NCI-H2196 treated with DMSO at 0.1 percent for 48 hours (cell line): Measurements from ENCODE around the gene PADI1.

Experiments
- DNase-seq: peaks from one replicate; lab custom pipeline; 2025; ENCODE audit not compliant: unreplicated experiment; lab: John Stamatoyannopoulos, UW

The PADI1 gene

DNA sequence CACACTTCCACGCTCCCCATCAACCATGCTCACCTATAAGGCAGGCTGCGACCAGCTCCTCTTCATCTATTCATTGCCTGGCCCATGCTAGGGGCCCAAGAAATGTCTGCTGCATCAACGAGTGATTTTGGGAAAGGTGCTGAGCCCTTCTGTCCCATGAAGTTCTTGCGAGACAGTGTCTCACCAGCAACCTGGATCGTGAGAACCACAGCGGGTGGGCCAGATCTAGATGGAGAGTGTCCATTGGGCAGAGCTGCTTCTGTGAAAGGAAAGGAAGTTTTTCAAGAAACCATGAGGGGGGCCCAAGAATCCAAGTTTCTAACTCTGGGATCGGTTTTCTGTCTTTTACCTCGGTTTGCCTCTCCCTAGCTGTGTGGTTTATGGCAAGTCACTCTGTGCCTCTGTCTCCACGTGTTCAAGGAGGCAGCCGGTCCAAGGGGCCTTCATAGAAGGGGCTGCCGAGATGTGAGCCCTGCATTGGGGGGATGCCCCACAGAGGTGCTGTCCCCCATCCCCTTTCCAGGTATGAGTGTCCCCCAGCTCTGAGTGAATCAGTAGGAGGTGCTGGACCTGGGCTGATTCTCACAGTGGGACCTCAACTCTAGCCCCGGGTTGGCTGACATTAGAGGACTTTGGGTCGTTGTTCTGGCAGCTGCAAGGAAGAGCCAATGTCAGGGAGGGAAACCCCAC lies 8.3 kb upstream of the PADI1 start:
- DNase-seq, result no peak

DNA sequence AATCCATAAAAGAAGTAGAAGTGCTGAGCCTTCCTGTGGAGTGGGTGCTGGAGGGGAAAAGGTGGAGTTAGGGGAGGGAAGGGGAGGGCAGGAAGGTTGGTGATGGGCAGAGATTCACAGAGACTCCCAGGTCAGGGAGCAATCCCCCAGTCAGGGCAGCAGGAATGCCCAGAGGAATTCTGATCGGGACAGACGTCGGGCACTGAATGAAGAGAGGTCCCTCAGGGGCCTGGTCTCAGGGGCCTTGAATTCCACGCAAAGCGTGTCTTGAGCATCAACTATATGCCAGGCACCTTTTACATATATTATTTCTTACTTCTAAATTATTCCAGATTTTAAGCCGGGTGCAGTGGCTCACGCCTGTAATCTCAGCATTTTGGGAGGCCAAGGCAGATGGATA lies 7.2 kb upstream of the PADI1 start:
- DNase-seq, result no peak

DNA sequence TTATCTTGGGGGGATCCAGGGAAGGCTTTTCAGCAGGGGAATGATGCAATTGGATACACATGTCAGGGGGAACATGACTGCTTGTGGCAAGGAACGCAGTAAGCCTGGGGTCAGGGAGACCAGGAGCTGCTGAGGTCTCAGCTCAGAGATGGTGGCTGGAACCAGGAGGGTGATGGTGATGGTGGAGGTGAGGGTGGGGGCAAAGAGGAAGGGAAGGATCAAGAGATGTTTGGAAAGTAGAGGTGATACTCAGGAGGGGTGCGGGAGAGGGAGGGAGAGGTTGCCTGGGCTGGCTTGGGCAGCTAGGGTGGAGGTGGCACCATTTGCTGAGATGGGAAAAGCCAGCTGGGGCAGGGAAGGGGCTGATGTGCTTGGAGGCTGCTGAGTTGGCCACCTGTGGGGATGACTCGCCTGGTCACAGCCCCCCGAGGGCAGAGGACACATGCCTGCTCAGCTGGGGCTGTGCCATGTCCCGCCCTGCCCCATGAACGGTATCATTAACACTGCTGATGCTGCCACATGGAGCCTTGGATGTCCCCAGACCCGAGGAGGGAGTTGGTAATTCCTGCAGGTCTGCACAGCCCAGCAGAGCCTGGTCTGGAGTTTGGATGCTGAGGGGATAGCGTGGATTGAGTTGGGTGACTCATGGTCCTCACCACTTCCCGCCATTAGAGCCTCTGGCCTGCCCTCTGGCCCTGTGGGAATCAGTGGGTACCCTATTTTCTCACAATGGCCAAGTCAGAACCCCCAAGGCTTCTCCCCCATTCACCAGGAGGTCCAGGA lies 6.3 kb upstream of the PADI1 start:
- DNase-seq, result no peak

DNA sequence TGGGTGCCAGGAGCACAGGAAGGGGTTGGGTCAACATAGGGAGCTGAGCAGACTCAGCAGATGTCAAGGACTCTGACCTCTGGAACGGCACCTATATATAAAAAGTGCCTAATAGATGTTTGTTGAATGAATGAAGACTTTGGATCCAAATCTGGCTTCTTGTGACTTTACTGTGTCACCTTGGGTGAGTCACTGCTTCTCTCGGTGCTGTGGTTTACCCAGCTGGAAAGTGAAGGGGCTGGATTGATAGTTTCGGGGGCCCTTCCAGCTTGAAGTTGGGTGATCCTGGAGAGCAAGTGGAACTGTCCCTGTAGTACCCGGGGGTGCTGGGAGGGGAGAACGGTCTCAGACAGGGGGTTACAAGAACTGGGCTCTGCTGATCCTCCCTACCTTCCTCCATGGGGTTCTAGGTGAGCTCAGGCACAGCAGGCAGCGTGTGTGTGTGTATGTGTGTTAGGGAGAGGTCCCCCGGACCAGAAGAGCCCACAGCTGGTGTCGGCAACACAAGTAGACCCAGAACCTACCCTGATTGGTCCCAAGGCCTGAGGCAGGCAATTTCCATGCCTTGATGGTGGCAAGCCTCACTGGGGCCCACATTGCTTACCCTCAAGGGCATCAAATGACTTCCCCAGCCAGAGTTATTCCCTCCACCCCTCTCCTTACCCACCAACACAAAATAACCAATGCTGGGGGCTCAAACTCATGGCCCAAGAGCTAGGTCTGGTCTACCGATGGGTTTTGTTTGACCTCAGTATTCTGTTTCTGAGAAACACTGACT lies 5.5 kb upstream of the PADI1 start:
- DNase-seq, result no peak

DNA sequence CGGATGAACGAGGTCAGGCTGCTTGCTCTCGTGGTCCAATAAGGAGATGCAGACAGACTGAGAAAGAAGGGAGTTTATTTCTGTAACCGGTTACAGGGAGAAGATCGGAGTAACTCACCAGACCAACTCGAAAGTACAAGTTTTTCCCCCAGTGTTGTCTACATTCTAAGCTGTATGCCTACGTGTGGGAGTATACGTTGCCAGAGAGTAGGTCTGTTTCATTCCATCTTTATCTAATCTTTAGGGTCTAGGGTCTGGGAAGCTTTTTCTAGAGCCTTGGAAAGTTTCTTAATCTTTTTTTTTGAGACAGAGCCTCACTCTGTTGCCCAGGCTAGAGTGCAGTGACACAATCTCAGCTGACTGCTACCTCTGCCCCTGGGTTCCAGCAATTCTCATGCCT lies 4.7 kb upstream of the PADI1 start:
- DNase-seq, result no peak

DNA sequence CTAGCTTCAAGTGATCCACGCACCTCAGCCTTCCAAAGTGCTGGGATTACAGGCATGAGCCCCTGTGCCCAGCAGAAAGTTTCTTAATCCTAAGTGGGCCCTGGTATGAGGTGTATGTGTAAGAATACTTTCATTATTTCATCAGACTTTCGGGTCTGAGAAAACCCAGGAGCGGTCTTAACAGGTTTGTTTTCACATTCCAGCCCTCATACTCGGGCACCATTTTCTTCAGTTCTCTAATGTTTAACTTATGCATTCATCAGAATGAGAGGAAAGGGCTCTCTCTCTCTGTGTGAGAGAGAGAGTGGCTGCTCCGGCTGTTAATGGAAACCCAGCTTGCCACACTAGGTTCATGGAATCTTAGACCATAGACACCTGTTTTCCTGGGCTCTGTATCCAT lies 4.2 kb upstream of the PADI1 start:
- no peak for DNase-seq

DNA sequence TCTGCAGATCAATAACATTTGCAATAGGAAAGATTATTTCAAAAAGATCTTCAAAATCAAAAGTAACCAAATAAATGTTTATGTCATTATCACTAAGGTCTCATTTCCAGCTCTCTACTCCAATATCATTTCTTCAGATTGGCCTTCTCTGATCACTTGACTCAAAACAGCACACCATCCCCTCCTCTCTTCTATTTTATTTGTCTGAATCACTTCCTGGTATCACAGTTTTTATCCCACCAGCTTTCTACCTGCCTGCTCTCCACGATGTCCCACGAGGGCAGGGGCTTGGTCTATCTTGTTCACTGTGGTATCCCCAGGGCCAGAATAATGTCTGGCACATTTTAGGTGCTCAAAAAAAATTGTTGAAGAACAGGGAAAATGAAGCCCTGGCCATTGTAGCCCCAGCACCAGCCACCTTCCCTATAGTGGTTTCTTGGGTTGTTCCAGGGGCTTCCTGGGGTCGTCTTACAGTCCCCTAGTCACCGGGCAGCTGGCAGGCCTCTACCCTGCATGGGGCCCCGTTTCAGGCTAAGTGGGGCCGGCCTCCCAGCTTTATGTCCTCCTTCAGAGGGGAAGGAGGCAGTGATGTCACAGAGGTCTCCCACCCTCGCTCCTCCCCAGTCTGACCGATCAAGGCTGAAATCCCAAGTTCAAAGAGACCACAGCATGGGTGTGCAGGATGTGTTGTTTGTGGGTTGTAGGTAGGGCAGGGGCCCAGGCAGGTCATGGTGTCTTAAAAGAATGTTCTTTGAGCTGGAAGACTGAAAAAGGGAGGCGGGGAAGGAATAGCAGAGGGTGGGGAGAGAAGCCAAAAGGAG lies 3.5 kb upstream of the PADI1 start:
- no peak for DNase-seq

DNA sequence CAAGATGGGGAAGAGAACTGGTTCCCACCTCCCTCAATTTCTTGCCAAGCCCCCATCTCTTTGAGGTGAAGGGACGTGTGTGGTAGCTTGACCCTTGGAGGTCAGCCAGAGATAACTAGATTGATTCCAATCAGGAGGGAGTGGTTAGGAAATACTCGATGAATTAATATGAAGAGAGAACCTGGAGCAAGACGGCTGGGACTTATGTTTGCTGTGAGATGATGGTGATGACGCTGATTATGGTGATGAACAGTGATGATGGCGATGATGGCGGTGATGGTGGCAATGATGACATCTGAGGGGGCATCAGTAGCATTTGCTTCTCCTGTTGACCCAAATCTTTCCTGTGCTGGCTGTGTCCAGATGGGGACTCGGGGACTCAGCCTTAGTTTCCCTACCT lies 724 bp downstream of the PADI1 start:
- no peak for DNase-seq

DNA sequence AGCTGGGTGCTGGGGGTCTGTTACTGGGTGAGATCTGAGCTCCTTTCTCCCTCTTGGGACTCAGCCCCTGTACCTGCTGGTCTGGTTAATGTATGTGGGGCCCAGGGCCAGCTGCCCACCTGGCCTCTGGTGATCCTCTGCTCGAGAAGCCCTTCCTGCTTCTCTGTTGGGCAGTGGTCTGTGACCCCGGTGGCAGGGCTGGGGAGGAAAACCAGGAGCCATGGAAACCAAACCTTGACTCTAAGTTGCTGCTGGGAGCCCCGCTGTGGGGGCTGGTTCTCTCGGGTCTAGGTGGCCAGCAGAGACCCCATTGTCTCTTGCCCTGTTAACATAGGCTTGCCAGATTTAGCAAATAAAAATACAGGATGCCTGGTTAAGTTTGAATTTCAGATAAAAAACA lies 1.3 kb downstream of the PADI1 start:
- DNase-seq, result no peak

DNA sequence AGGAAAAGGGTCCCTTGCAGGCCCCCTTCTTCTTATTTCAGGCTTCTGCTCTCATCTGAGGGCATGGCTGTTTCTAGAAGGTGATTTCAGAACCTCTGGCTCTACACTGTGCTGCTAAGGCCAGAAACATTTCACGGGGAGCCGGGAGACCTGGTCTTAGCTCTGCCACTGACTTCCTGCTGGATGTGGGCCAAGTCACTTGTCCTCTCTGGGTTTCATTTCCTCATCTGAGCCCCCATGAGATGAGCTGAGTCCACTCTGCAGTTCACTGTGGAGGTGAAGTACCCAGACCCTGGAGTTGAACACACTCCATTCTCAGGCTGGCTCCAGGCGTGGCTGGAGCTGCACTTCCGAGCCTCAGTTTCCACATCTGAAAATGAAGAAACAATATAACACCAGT lies 2.1 kb downstream of the PADI1 start:
- DNase-seq, result no peak

DNA sequence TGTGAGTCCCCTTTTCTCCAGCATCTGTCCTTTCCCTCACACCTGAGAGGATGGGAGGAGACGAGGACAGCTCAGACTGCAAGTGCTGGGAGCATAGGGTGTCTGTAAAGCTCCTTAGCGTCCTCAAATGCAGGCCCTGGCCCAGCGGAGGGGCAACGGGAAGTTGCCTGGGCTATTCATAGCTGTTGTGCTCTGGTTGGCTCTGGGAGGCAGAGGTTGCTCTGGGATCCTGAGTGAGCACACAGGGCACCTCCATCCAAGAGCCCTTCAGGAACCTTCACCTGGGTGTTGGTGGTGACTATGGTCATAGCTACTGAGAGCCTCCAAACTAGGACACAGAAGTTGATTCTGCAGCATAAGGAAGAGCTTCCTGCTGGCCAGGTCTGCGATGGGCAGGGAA lies 2.6 kb downstream of the PADI1 start:
- DNase-seq, result no peak

DNA sequence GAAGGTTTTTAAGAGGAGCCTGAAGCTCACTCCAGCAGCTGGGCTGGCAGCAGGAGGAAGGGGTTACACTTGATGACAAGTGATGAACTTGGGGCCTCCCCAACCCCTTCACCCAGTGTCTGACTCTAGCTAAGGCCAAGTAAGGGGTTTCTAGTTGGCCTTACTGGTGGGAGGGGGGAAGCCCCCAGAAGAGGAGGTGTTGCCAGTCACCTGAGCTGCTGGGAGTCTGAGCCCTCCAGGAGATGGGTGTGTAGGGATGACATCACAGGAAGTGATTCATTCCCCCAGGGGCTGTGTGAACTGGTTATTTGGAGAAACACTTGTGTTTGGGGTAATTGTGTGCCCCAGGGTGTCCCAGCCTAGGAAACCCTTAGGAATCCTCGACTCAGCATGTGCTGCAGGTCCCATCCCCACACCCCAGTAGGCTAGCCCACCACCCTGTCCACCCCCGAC lies 3.1 kb downstream of the PADI1 start:
- DNase-seq, result no peak

DNA sequence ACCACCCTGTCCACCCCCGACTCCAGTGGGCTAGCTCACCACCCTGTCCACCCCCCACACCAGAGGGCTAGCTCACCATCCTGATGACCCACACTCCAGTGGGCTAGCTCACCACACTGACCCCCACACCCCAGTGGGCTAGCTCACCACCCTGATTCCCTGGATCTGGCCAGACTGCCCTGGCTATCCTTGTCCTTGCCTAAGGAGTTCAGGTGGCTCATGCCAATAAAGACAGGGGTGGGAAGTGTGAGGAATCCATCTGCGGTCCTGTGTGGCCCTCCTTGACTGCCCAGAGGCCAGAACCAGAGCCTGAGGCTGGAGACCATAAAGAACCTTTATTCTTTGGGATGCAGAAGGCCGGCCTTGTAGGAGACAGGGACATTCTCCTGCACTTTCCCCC lies 3.6 kb downstream of the PADI1 start:
- no peak for DNase-seq

DNA sequence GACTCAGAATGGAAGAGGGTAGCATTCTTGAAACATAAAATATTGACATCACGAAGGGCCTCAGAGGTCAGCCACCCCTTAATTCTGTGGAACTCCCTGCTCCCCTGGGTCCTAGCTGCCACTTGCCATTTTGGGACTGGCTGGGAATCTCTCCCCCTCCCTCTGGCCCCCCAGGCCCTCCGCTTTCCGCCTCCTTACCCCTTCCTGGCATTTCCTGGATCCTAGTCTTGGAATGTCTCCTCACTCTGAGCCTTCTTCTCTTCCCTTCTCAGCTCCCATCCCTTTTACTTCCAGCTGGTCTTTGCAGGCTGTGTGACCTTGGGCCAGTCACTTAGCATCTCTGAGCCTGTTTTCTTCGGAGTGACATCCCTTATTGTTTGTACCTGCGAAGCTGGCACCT lies 4.5 kb downstream of the PADI1 start:
- DNase-seq, result no peak

DNA sequence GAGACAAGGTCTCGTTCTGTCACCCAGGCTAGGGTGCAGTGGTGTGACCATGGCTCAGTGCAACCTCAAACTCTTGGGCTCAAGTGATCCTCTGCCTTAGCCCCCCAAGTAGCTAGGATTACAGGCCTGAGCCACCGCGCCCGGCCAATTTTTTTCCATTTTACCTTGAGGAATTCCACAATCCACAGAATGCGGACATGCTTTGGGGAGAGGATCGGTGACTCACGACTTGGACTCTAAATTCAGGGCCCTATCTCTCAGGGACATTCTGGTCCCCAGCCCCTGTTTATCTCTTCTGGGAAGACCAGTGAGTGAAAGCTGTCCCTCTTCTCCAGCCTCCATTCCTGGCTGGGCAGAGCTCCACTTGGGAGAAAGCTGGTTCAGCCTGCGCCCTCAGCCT lies 5.2 kb downstream of the PADI1 start:
- DNase-seq, result no peak

DNA sequence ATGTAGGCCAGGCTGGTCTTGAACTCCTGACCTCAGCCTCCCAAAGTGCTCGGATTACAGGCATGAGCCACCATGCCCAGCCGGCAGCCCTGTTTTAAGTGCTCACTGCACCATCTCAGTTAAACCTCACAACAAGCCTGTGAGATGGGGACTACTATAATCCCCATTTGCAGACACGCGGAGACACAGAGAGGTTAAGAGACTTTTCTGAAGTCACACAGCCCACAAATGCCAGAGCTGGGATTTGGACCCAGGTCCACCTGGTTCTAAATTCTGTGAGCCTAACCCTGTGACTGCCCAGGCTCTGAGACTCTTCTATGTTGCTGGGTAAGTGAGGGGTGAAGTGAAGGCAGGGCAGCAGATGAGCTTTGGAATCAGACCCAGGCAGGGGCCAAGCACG lies 6.4 kb downstream of the PADI1 start:
- DNase-seq, result no peak

DNA sequence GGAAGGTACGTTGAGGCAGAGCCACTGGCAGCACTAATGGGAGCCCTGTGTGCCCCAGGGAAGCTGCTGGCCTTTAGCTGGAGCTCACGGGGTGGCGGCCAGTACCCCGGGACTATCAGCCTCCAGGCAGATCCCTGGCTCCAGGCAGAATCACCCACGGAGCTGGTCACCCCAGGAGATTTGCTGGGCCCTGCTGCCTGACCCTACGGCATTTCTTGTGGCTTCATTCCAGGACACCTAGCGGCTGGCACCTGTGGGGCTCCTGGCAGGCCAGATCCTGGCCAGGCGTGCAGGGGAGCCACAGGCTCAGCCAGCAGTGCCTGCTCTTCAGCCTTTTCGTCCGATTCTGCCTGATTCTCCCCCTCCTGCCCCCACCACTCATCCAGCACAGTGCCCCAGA lies 7.1 kb downstream of the PADI1 start:
- DNase-seq, result no peak

DNA sequence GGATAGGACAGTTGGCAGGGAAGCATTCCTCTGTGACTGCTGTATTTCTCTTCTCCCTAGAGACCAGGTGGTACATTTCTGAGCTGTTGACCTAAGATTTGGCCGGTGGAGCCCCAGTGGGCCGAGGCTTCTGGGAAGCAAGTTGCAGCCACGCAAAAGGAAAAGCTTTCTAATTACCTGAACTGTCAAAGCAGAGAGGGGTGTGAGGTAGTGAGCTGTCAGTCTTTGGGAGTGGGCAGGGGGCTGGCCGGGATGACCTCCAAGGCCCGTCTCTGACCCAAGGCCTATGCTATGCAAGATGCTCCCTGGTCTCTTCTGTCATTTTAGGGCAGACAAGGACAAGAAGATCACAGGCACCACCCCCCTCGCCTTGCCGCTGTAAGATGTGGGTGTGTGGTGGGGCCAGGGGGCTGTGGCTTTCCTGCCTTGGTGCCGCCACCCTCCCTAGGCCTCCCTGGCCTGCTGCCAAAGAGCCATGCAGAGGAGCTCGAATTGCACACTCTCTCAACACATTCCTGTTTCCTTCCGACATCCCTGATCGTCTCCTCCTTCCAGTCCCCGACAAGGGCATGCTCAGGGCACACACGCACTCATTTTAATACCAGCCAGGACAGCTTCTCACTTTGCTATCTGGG lies 7.7 kb downstream of the PADI1 start:
- DNase-seq, result no peak

DNA sequence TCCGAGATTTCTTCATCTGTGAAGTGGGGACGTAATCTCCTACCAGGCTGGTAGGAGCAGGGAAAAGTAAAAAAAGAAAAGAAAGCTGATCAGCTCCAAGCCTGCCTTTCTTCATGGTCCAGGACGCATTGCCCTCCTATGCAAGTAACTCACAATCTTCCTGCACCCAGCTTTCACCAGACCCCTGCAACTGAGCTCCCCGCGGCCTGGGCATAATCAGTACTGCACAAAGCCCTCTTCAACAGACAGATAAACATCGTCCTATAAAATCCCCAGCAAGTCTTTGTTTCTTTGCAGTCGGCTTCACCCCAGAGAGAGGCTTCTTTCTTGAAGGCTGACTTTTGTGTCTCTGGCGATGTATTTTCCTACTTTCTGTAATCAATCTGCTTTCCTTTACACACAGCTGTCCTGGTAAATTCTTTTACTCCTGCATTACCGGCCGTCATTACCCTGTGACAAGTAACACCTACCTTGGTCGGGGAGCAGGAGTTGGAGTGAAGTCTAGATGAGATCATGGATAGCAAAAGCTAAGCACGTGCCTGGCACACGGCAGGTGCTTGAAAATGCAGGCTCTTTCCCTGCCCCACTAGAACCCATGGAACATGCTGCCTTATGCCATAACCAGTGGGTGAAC lies 8.3 kb downstream of the PADI1 start:
- no peak for DNase-seq

DNA sequence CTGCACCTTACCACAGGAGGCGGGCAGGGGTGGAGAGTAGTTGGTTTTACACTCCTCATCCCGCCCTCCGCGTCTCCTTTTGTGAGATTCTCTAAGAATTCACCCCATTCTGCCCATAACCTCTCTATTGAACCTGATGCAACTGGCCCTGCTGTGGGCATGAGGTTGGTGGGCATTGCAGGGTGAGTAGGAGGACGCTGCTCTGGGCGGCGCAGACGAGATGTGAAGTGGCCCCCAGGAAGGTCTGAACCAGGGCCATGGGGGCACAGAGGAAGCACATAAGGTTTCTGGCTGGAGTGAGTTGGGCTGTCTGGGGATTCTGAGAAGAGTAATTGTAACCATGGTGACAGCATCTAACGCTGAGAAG lies 8.8 kb downstream of the PADI1 start:
- no peak for DNase-seq
